ENCODE data around the gene CHRM5.

DNA sequence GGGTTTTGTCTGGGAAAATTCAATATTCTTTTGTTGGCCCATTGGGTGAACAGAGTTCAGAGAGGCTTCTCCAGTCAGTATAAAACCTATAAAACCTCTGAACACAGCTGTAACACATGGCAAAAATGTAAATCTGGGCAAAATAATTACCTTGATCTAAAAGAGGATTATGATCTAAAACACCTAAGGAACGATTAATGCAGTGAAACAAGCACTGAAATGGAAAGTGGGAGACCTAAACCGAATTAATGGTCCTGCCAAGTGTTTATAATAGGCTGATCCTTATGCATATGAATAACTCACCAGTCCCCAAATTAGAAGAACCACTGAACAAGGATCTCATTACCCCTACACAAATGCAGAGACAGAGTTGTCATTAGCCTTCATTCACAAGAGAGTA is 38.1 kb downstream of the CHRM5 start:
- TF ChIP-seq, protein P1, sequence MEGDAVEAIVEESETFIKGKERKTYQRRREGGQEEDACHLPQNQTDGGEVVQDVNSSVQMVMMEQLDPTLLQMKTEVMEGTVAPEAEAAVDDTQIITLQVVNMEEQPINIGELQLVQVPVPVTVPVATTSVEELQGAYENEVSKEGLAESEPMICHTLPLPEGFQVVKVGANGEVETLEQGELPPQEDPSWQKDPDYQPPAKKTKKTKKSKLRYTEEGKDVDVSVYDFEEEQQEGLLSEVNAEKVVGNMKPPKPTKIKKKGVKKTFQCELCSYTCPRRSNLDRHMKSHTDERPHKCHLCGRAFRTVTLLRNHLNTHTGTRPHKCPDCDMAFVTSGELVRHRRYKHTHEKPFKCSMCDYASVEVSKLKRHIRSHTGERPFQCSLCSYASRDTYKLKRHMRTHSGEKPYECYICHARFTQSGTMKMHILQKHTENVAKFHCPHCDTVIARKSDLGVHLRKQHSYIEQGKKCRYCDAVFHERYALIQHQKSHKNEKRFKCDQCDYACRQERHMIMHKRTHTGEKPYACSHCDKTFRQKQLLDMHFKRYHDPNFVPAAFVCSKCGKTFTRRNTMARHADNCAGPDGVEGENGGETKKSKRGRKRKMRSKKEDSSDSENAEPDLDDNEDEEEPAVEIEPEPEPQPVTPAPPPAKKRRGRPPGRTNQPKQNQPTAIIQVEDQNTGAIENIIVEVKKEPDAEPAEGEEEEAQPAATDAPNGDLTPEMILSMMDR (IDR thresholded peaks at IDR 0.05; ENCODE audit: low read length): no peak
- TF ChIP-seq EZH2 (optimal IDR thresholded peaks at IDR 0.05; ENCODE audit: low read depth, low read length): no peak

Measured in MM.1S (cell line).